HG03175 (cell line): ENCODE data around the gene KRTAP10-5.
"Not testable (repeated sequence)": the region's sequence is repeated elsewhere in the genome, so short reads cannot be mapped to it uniquely, and the experiment has no call there.

Experiments
- ATAC-seq: cut with Tn5 transposase; IDR thresholded peaks from one replicate; pipeline ENCODE4 v1.9.1; 2021; ENCODE audit warnings: mild to moderate bottlenecking, moderate library complexity; ENCODE audit not compliant: unreplicated experiment

KRTAP10-5 gene, protein sequence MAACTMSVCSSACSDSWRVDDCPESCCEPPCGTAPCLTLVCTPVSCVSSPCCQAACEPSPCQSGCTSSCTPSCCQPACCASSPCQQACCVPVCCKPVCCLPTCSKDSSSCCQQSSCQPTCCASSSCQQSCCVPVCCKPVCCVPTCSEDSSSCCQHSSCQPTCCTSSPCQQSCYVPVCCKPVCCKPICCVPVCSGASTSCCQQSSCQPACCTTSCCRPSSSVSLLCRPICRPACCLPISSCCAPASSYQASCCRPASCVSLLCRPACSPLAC

DNA sequence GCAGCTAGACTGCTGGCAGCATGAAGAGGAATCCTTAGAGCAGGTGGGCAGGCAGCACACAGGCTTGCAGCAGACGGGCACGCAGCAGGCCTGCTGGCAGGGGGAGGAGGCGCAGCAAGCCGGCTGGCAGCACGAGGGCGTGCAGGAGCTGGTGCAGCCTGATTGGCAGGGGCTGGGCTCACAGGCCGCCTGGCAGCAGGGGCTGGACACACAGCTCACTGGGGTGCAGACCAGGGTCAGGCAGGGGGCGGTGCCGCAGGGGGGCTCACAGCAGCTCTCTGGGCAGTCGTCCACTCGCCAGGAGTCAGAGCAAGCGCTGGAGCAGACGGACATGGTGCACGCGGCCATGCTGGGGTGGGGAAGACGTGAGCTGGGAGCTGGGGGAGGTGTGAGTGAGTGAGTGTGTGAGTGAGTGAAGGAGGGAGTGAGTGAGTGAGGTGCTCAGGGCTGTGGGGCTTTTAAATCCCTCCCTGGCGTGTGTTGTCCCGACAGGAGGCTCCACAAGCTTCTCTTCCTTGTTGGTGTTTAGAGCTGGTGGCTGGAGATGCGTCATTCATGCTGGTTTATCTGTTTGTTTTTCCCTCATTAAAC lies at the start of gene KRTAP10-5:
TSS of gene KRTAP10-5 (minus strand) at position 374 of the 591 bp plus-strand sequence. CDS start at position 348, 26 bp downstream.
- not testable (repeated sequence) for ATAC-seq

DNA sequence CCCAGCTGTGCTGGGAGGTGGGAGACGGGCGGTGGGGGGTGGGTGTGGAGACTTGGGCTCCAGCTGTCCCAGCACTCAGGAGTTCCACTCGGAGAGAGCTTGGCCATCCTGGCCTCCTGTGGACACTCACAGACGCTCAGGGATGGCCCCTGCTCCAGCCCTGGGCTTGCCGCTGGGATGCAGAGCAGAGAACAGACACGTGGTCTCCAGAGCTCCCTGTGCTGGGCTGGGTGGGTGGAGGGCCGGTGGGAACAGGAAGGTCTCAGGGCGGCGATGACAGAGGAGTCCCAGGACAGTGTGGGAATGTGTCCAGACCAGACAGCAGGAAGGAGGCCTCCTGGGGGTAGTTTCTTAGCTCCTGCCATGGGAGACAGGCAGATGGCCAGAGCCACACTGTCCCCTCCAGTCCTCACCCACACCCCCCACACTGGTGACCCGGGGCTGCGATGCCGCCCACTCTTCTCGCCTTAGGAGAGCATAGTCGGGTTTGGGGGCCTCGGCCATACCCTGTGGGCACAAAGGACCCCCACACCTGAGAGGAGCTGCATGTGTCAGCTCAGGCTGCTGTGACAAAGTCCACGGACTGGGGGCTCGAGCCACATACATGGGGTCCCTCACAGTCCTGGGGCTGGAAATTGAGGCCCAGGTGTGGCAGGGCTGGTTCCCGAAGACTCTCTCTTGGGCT lies 48.4 kb upstream of the KRTAP10-5 start:
- ATAC-seq: no peak

DNA sequence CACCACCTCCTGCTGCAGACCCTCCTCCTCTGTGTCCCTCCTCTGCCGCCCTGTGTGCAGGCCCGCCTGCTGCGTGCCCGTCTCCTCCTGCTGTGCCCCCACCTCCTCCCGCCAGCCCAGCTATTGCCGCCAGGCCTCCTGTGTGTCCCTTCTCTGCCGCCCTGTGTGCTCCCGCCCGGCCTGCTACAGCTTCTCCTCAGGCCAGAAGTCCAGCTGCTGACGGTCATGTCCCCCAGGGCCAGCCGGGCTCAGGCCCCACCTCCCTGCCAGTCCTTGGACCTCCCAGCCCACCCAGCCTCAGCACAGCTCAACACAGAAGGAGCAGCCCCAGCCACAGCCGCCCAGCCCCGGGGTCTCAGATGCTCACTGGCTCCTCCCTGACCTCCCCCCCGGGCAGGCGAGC lies 47.4 kb upstream of the KRTAP10-5 start:
- ATAC-seq: not testable (repeated sequence)

DNA sequence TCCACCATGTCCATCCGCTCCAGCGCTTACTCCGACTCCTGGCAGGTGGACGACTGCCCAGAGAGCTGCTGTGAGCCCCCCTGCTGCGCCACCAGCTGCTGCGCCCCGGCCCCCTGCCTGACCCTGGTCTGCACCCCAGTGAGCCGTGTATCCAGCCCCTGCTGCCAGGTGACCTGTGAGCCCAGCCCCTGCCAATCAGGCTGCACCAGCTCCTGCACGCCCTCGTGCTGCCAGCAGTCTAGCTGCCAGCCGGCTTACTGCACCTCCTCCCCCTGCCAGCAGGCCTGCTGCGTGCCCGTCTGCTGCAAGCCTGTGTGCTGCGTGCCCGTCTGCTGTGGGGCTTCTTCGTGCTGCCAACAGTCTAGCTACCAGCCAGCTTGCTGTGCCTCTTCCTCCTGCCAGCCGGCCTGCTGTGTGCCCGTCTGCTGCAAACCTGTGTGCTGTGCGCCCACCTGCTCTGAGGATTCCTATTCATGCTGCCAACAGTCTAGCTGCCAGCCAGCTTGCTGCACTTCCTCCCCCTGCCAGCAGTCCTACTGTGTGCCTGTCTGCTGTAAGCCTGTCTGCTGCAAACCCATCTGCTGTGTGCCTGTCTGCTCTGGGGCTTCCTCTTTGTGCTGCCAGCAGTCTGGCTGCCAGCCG lies 46.9 kb upstream of the KRTAP10-5 start:
- not testable (repeated sequence) for ATAC-seq

DNA sequence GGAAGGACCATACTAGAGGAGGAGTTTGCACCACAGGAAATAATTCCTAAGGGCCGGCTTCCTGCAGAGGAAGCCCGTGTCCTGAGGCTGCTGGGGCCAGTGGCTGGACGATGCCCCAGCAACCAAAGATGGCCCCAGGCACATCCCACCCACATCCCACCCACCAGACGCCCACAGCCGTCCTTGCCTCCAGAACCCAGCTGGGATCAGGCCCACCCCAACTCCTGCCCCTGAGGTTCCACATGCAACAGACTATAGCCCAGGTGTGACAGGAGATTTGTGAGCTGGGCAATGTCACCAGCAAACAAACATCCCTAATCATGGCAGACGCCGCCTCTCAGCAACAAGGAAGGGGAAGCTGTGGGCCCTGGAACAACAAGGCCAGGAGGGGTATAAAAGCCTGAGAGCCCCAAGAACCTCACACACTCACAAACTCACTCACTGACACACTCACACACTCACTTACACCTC lies 46.3 kb upstream of the KRTAP10-5 start, which contains the start of gene KRTAP10-9:
TSS of gene KRTAP10-9 (plus strand) at position 421 of the 471 bp plus-strand sequence. CDS start 79 bp downstream, outside the sequence.
- ATAC-seq: no peak

DNA sequence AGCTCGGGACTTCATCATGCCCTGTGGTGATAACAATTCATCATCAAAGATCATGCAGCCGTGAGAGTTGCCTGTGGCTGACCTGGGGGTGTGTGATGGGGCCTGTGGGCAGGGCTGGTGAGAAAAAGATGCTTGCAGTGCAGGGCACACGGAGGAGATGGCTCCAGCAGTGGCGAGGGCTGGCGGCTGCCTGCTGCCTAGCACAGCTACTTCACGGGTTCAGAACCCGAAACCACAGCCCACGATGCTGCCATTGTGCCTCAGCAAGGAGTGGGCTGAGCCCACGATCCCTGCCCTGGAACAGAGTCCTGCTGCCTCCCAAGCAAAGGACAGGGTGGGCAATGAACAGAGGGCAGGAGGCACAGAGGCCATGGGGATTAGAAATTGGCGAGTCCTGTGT lies 45.9 kb upstream of the KRTAP10-5 start:
- ATAC-seq: no peak

DNA sequence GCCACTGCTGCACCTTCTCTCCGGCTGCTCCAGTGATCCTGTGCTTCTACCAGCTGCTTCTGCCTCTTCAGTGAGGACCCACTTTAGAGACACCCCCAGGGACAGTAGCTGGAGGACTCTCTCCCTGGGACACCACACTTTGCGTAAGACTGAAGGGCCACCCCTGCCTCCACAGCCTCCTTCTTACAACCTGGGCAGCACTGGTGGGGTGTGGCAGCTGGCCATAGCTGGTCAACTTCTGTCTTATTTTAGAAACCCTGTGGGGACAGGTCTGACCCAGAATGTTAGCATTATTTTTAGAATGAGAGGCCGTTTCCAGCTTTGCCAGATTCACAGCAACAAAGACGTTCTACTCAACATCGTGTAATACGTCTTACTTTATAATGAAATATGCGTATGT lies 45.4 kb upstream of the KRTAP10-5 start:
- ATAC-seq: no peak

DNA sequence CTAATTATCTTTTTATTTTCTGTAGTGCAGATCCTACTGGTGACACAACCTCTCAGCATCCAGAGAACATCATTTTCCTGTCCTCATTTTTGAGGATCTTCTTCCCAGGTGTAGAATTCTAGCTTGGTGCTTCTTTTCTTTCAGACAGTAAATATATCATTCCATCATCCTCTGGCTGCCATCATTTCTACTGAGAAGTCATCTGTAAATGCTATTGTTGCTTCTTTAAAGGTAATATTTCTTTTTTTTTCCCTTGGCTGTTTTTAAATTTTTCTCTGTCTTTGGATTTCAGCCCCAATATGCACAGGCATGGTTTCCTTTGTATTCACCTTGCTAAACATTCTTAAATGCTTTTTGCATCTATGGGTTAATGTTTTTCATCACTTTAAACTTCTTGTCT lies 43.2 kb upstream of the KRTAP10-5 start:
- ATAC-seq: no peak

DNA sequence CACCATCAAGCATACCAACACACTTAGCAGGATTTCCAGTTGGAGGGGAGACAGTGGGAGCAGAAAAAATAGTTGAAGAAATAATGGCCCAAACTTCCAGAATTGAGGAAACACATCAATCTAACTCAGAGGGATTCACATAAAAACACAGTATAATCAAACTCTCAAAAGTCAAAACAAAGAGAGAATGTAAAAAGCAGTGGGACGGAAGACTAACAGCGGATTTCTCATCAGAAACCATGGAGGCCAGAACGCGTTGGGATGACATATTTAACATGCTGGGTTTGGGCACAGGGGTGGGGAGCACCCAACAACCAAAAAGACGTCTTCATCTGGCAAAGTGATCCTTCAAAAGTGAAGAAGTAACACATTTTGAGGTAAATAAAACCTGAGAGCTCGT lies 39.5 kb upstream of the KRTAP10-5 start:
- ATAC-seq: no peak

DNA sequence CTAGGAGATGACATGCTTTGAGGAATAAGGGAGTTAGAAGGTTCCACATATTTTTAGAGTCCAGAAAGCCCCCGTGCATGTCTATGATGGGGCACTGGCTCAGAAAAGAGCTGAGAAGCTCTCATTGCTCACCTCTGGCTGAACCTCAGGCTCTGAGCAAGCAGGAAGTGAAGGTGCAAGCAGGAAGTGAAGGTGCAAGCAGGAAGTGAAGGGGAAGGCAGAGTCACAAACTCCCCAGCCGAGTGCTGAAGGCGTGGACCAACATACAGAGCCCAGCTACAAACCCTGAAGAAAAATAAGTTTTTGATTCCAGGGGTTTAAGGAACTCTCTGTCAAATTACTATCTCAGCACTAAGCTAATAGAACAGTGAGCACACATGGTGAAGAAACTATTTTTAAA lies 38.5 kb upstream of the KRTAP10-5 start:
- no peak for ATAC-seq

DNA sequence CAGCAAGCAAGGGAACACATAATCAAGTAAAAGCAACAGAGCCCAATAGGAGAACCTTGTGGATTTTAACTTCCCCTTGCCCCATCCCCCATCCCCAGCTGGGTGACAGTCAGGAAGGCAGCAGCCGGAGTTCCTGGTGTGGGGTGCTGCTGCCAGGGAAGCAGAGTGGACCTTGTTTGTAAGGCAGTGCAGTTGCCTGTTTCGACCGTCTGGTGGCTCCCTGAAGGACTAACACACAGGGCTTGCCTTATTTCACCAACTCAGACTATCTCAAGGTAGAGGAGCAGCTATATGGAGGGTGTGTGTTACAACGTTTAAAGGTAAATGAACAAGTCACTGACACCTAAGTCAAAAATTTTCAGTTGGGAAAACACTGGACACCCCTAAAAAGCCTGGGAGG lies 38.1 kb upstream of the KRTAP10-5 start:
- no peak for ATAC-seq

DNA sequence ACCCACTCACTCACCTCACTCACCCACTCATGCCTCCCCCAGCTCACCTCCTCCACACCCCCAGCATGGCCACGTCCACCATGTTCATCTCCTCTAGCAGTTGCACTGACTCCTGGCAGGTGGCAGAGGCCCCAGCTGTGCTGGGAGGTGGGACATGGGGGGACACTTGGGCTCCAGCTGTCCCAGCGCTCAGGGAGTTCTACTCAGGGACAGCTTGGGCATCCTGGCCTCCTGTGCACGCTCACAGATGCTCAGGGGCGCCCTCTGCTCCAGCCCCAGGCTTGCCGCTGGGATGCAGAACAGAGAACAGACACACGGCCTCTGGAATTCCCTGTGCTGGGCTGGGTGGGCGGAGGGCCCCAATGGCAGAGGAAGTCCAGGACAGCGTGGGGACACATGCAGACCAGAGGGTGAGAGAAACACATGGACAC lies 36.7 kb upstream of the KRTAP10-5 start:
- no peak for ATAC-seq

DNA sequence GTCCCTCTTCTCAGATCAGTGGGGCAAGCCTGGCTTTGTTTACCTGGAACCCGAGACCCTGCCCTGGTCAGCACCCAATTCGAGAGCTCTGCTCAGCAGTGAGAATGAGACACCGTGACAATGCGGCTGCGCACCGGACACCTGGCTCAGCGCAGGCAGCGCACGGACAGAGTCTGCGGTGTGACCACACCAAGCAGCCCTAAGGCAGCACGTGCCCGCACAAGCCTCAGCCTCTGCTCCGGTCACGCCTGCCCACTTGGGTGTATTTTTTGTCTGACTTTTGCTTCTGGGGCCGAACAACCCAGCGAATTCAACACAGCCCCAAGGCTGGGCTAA lies 36.2 kb upstream of the KRTAP10-5 start:
- no peak for ATAC-seq

DNA sequence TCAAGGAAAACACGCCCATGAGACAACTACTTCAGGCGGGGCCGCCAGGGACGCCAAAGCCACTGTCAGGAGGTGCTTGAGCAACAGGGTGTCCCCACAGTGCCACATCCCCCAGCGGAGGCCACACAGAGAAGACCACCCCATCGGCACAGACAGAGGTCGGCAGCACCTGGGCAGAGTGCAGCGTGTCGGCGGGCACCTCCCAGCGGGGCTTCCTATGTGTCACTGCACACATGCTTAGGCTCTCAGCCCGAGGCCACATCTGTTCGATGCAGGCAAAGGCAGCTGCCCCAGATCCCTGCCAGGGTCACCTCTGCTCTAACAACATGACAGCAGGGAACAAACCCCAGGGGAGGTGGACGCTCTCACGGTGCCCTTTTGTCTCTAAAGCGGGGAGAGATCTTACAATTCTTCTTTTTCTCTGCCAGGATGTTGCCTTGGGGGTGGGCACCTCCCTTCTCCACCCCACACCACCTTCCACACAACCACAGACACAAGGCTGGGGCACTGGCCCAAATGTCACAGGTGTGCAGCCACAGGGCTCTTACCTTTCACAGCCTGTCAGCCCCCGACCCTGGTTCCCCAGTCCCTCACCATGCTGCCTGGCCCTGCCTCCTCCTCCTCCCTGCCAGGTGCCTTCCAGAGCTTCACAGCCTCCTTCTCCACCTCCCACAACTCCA lies 35.6 kb upstream of the KRTAP10-5 start:
- no peak for ATAC-seq

DNA sequence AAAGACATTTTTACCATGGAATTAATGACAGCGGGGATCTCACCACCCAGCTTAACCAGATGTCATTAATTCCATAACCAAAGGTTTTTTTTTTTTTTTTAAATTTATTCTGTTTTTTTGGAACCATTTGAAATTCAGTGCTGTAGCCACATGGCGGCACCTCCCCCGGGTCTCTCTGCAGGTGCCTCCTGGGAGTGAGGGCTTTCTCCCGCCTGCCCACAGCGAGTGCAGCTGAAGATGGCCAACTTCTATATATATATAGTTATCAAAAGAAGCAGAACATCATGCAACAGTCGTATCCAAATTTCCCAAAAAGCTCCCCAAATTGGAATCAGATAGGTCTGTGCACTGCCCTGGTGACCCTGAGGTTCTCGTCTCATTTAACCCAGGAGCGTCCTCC lies 35.1 kb upstream of the KRTAP10-5 start:
- no peak for ATAC-seq

DNA sequence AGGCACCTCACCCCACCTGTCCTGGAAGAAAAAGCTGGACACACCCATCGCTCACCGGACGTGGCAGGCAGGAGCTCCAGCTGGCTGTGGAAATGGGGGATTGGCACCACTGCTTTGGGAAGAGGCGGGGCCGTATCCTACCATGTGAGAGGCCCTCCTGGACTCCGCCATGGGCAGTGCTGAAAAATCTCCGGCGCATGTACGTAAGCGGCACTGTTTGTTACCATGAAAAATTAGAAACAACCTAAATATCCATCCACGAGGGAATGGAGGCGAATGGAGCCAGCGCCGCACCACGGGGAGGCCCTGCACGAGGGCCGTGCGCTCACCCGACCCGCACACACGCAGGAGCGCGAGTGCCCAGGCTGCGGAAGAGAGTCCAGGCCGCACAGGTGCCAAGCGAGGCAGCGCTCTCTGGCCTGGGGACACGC lies 34.6 kb upstream of the KRTAP10-5 start:
- no peak for ATAC-seq

DNA sequence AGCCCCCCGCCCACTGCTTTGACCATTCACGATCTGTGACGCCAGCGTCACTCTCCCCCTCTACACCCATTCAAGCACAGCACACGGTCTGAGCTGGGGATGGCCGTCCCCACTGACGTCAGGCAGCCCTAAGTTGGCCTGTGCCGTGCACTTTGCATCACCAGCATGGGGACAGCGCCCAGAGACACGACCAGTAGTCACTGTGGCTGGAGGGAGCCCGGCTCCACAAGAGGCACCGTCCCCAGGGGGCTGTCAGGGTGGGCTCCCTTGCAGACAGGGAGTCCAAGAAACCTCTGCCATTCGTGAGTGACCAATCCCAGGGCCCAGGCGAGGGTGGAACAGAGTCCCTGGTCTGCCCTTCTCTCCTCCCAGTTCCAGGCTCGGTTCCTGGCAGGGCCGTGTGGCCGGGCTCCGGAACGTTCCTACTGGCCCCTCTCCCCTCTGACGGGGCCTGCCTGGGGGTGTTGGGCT lies 33.8 kb upstream of the KRTAP10-5 start:
- ATAC-seq: no peak

DNA sequence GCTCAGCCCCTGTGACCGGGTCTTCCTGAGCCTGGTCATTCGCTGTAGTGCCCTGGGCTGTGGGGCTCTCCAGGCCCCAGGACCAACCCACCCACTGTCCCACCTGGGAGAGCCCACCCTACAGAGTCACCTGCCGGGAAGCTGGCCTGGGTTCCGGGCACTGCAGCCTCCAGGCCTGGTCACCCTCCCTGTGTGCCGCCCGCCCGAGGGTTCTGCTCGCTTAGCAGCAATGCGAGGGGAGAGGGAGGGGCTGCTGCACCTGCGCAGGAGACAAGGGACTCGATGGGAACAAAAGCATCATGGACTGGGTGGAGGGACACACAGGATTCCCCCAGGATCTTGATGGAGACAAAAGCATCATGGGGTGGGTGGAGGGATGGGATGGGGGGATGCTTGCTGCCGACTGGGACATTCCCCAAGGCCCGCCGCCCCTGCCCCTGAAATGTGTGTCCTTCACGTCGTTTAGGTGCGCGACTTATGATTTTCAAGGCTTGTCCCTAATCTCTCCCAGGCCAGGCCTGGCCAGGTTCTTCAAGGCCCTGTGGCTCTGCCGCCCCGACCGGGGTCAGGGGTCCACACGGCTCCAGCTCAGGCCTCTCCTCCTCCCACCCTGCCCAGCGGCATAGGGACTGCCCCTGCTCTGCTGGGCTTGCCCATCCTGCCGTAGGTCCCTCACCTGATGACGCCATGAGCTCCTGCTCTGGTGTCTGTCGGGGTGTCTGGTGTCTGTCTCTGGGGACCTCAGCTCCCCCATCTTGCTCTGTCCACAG lies 33.2 kb upstream of the KRTAP10-5 start:
- no peak for ATAC-seq

DNA sequence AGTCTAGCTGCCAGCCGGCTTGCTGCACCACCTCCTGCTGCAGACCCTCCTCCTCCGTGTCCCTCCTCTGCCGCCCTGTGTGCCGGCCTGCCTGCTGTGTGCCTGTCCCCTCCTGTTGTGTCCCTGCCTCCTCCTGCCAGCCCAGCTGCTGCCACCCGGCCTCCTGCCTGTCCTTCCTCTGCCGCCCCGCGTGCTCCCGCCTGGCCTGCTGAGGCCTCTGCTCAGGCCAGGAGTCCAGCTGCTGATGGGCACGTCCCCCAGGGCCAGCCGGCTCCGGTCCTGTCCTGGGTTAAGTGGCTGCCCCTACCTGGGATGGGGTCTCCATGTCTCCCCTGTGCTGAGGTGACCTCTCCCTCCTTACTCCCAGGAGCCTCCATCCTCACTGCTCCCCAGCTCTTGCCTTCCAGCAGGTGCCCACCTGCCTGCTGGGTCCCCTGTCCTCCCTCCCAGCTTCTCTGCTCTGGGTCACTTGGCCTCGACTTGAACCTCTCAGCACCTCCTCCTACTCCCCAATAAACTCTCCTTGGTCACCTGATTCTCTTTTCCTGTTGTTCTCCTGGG lies 32.3 kb upstream of the KRTAP10-5 start:
- ATAC-seq: no peak

DNA sequence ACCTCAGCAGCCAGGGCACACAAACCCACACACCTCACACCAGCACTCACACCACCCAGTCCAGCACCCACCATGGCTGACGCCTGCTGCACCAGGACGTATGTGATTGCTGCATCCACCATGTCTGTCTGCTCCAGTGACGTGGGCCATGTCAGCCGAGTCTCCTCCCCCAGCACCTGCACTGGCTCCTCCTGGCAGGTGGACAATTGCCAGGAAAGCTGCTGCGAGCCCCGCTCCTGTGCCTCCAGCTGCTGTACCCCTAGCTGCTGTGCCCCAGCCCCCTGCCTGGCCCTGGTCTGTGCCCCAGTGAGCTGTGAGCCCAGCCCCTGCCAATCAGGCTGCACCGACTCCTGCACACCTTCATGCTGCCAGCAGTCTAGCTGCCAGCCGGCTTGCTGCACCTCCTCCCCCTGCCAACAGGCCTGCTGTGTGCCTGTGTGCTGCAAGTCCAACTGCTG lies 31.7 kb upstream of the KRTAP10-5 start, which contains the start of gene KRTAP10-8:
TSS of gene KRTAP10-8 (plus strand) at position 51 of the 458 bp plus-strand sequence. CDS start at position 73, 22 bp downstream.
- no peak for ATAC-seq
